GM23338 (cell line): ENCODE measurements around the gene C1orf115. TPM values are rescaled to one million over a fixed set of nuclear protein-coding genes. Genes with fewer than 3 reads are reported as not detected.
"Not testable (repeated sequence)": the region's sequence is repeated elsewhere in the genome, so short reads cannot be mapped to it uniquely, and the experiment has no call there.

Experiments used
- ATAC-seq: fragments of 200-7000 bp; cut with Tn5 transposase; 3 replicates; pipeline ENCODE4 v1.9.1; 2020
- DNase-seq: peaks from one replicate; pipeline ENCODE4 v3.0.0-alpha.2; 2015; ENCODE audit warnings: low spot score
- H2AFZ ChIP-seq: fragments of 200-600 bp; sonication (generic); 2 replicates; pipeline ENCODE4 v1.8.0; 2016; ENCODE audit warnings: antibody characterized with exemption, mild to moderate bottlenecking, moderate library complexity
- H3F3A ChIP-seq: fragments of 200-600 bp; sonication (generic); replicated peaks from 2 replicates; pipeline ENCODE4 v1.8.0; 2017; ENCODE audit warnings: antibody characterized with exemption, mixed run types, low read depth
- H3K27ac ChIP-seq: fragments of 200-600 bp; sonication (generic); 2 replicates; pipeline ENCODE4 v1.6.1; 2016; ENCODE audit warnings: low read depth
- H3K27me3 ChIP-seq: fragments of 200-600 bp; sonication (generic); 2 replicates; pipeline ENCODE4 v1.8.0; 2016; ENCODE audit warnings: mild to moderate bottlenecking, mixed run types, moderate library complexity; ENCODE audit not compliant: insufficient read depth
- H3K36me3 ChIP-seq: fragments of 200-600 bp; sonication (generic); 2 replicates; pipeline ENCODE4 v1.8.0; 2016; ENCODE audit warnings: mild to moderate bottlenecking; ENCODE audit not compliant: insufficient read depth
- H3K4me1 ChIP-seq: fragments of 200-600 bp; sonication (generic); 2 replicates; pipeline ENCODE4 v1.8.0; 2016; ENCODE audit warnings: mild to moderate bottlenecking, moderate library complexity; ENCODE audit not compliant: insufficient read depth
- H3K4me2 ChIP-seq: fragments of 200-600 bp; sonication (generic); 2 replicates; pipeline ENCODE4 v1.7.1; 2017; ENCODE audit warnings: mixed run types
- H3K4me3 ChIP-seq: fragments of 200-600 bp; sonication (generic); 2 replicates; pipeline ENCODE4 v1.6.1; 2016; ENCODE audit warnings: mixed run types
- H3K79me2 ChIP-seq: fragments of 200-600 bp; sonication (generic); replicated peaks from 2 replicates; pipeline ENCODE4 v1.8.0; 2017; ENCODE audit warnings: mild to moderate bottlenecking; ENCODE audit not compliant: insufficient read depth
- H3K9me2 ChIP-seq: fragments of 200-600 bp; sonication (generic); 2 replicates; pipeline ENCODE4 v1.8.0; 2017; ENCODE audit not compliant: insufficient read depth
- H4K20me1 ChIP-seq: fragments of 200-600 bp; sonication (generic); replicated peaks from 2 replicates; pipeline ENCODE4 v1.8.0; 2017; ENCODE audit warnings: mild to moderate bottlenecking; ENCODE audit not compliant: insufficient read depth
- H3K27ac Mint-ChIP-seq: 2 replicates; pipeline ENCODE4 v1.8.0; 2020; ENCODE audit warnings: inconsistent platforms, mild to moderate bottlenecking, moderate library complexity, mixed read lengths
- H3K27me3 Mint-ChIP-seq: 3 replicates; pipeline ENCODE4 v1.8.0; 2022; ENCODE audit warnings: low read depth, mild to moderate bottlenecking, moderate library complexity, mixed read lengths, inconsistent platforms; ENCODE audit not compliant: insufficient read depth, poor library complexity
- H3K36me3 Mint-ChIP-seq: 3 replicates; pipeline ENCODE4 v1.8.0; 2021; ENCODE audit warnings: low read depth, mild to moderate bottlenecking, inconsistent platforms, moderate library complexity, mixed read lengths
- H3K4me1 Mint-ChIP-seq: 3 replicates; pipeline ENCODE4 v1.8.0; 2020; ENCODE audit warnings: mild to moderate bottlenecking, inconsistent platforms, mixed read lengths
- H3K4me3 Mint-ChIP-seq: 3 replicates; pipeline ENCODE4 v1.8.0; 2021; ENCODE audit warnings: moderate library complexity, mild to moderate bottlenecking, inconsistent platforms, mixed read lengths
- H3K9me3 Mint-ChIP-seq: 3 replicates; pipeline ENCODE4 v1.8.0; 2020; ENCODE audit warnings: moderate library complexity, mild to moderate bottlenecking, inconsistent platforms, mixed read lengths
- EZH2 ChIP-seq: fragments of 200-600 bp; sonication (generic); IDR thresholded peaks from one replicate; pipeline ENCODE4 v1.8.0; 2017; ENCODE audit warnings: antibody characterized with exemption, mild to moderate bottlenecking, low read depth; ENCODE audit not compliant: unreplicated experiment
- EZH2phosphoT487 ChIP-seq: fragments of 200-600 bp; sonication (generic); IDR thresholded peaks from one replicate; pipeline ENCODE4 v1.8.1; 2018; ENCODE audit warnings: antibody characterized with exemption; ENCODE audit not compliant: unreplicated experiment
- JUNB ChIP-seq: IDR thresholded peaks from one replicate; pipeline ENCODE4 v1.6.1; 2016; ENCODE audit warnings: antibody characterized with exemption; ENCODE audit not compliant: unreplicated experiment
- NANOG ChIP-seq: IDR thresholded peaks from 2 replicates; pipeline ENCODE4 v1.6.1; 2016; ENCODE audit warnings: antibody characterized with exemption, borderline replicate concordance
- polyA plus RNA-seq: library from polyadenylated mRNA; unstranded; fragments of >200 nt; fragmentation: Nextera tagmentation; extraction: Ambion mirVana; gene quantifications from 2 replicates; pipeline ENCODE4 v1.2.1, GENCODE V29; 2016
- total RNA-seq: library from RNA; depleted of rRNA; stranded (reverse); fragments of >200 nt; shearing (Covaris generic); gene quantifications from 2 replicates; pipeline ENCODE4 v1.2.3, GENCODE V29; 2014
- TF ChIP-seq, protein P1 (sequence below): fragments of 250-450 bp; sonication (Bioruptor Pico); IDR thresholded peaks from 2 replicates; pipeline ENCODE4 v1.5.0; 2020; ENCODE audit warnings: mild to moderate bottlenecking, moderate library complexity

Gene C1orf115
- total and polyA plus RNA-seq, 2 experiments from 2014 or later = 2.5 to 6.0 TPM

DNA sequence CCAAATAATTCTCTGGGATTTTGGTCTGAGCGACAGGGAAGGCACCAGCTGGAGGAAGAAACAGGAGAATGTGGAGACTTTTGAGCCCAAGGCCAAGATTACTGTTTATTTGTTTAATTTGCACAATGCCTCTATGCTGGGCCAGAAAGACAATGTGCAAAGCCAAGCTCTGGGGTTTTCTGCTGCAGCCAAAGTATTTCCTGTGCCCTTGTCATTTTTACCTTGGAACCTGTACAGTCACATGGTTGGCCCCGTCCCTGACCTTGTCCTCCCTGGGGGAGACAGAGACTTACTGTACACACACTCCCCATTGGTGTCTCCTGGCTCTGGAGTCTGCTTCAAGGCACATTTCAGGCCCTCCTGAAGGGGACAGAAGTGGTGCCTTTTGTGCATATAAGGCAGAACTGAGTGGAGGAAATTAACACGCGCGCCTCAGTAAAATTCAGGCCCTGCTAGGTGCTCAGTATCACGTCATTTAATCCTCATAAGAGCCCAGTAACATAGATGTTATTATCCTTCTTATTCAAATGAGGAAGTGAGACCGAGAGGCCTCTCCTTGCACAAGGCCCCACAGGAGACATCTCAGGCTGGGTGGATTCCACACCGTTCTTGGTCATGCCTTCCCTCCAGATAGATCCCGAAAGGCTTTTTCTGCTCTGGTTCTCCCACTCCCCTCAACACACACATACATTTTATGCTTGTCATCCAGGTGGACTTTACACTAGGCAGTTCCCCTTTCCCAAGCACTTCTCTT is 21.1 kb downstream of the C1orf115 start:
- DNase-seq (no peak), ATAC-seq (no peak)
- Mint-ChIP-seq H3K27ac (no peak overlapping the region), H3K36me3 (peaks cover 8% of the 10 kb centered on the region; the same call in 1 of the 3 replicates), H3K9me3 (peaks cover 21% of the 10 kb centered on the region), H3K4me3 (no peak overlapping the region), H3K4me1 (peaks cover 6% of the 10 kb centered on the region), H3K27me3 (no peaks in the 10 kb centered on the region)
- Histone ChIP-seq H3K9me2 (0 out of 2 replicates have a peak, but pooled peaks cover 7% of the 10 kb centered on the region), H2AFZ (peak overlapping the region; percentile 14; the same call in 1 of the 2 replicates), H4K20me1 (no peaks in the 10 kb centered on the region), H3K4me1 (no peaks in the 10 kb centered on the region), H3K79me2 (no peaks in the 10 kb centered on the region), H3K36me3 (peaks cover 8% of the 10 kb centered on the region; the same call in 1 of the 2 replicates), H3K27me3 (no peaks in the 10 kb centered on the region), H3K4me2 (no peak overlapping the region), H3F3A (no peaks in the 10 kb centered on the region), H3K4me3 (no peak overlapping the region), H3K27ac (no peak overlapping the region)
- no peak for TF ChIP-seq NANOG

DNA sequence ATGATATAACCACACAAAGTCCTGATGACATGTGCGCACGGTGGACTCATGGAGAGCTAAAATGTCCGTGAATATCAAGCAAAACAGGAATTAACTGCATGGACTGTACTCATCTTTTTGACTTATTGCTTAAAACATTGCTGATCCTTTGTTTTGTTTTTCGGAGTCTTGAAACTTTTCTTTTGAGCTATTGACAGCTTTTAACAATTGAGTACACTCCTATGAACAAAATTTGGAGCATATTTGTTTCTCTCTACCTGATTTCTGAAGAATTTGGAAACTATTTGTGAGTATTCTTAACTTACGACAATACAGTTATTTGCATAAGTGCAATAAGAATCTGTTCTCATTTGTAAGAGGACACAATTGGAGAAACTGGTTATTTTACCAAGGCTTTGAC is 25.8 kb downstream of the C1orf115 start:
- not testable (repeated sequence) for H2AFZ ChIP-seq, DNase-seq, H3K36me3 ChIP-seq, ATAC-seq, H3F3A ChIP-seq, H3K27ac ChIP-seq, H3K4me2 ChIP-seq, H3K4me1 ChIP-seq, H3K4me1 Mint-ChIP-seq, H3K27me3 ChIP-seq, H3K79me2 ChIP-seq, H4K20me1 ChIP-seq, H3K9me2 ChIP-seq, H3K27ac Mint-ChIP-seq, H3K4me3 ChIP-seq, H3K27me3 Mint-ChIP-seq, H3K4me3 Mint-ChIP-seq
- H3K9me3 Mint-ChIP-seq = peaks cover 33% of the 10 kb centered on the region
- H3K36me3 Mint-ChIP-seq = peaks cover 12% of the 10 kb centered on the region; the same call in 2 of the 3 replicates

DNA sequence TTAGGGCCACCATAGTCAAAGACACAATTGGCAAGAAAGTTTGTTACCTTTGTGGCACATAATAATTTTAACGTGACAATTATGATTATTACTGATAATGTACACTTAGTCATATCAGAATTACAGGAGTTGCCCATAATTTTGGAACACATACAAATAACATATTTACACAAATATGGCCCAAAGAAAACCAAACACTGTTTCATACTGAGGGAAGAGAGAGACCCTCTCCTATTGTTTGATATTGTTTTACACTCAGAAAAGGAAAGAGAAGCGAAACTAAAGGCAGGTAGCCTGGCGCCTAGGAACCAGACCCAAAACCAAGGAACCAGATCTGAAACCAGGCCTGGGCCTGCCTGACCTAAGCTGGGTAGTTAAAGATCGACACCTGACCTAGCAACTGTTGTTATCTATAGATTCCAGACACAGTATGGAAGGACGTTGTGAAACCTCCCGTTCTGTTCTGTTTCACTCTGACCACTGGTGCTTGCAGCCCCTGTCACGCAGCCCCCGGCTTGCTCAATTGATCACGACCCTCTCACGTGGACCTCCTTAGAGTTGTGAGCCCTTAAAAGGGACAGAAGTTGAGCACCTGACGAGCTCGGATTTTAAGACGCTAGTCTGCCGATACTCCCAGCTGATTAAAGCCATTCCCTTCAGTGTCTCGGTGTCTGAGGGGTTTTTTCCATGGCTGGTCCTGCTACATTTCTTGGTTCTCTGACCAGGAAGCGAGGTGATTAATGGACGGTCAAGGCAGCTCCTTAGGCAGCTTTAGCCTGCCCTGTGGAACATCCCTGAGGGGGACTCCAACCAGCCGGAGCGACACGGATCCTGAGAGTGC is 27.9 kb downstream of the C1orf115 start:
- peaks cover 33% of the 10 kb centered on the region for H3K9me3 Mint-ChIP-seq
- H3K27me3 Mint-ChIP-seq = peaks cover 5% of the 10 kb centered on the region
- H3K27ac Mint-ChIP-seq = no peak overlapping the region
- Histone ChIP-seq H3K27me3 (no peaks in the 10 kb centered on the region), H4K20me1 (no peaks in the 10 kb centered on the region), H3K79me2 (no peaks in the 10 kb centered on the region), H3K4me2 (no peak overlapping the region), H3F3A (no peaks in the 10 kb centered on the region), H3K4me1 (no peaks in the 10 kb centered on the region), H2AFZ (no peak overlapping the region), H3K36me3 (peaks cover 8% of the 10 kb centered on the region; the same call in 1 of the 2 replicates), H3K9me2 (0 out of 2 replicates have a peak, but pooled peaks cover 4% of the 10 kb centered on the region), H3K4me3 (no peak overlapping the region), H3K27ac (no peak overlapping the region)
- no peak overlapping the region for H3K4me3 Mint-ChIP-seq
- peaks cover 12% of the 10 kb centered on the region; the same call in 2 of the 3 replicates for H3K36me3 Mint-ChIP-seq
- no peak for ATAC-seq
- no peak for DNase-seq
- no peaks in the 10 kb centered on the region for H3K4me1 Mint-ChIP-seq
- TF ChIP-seq, protein P1, sequence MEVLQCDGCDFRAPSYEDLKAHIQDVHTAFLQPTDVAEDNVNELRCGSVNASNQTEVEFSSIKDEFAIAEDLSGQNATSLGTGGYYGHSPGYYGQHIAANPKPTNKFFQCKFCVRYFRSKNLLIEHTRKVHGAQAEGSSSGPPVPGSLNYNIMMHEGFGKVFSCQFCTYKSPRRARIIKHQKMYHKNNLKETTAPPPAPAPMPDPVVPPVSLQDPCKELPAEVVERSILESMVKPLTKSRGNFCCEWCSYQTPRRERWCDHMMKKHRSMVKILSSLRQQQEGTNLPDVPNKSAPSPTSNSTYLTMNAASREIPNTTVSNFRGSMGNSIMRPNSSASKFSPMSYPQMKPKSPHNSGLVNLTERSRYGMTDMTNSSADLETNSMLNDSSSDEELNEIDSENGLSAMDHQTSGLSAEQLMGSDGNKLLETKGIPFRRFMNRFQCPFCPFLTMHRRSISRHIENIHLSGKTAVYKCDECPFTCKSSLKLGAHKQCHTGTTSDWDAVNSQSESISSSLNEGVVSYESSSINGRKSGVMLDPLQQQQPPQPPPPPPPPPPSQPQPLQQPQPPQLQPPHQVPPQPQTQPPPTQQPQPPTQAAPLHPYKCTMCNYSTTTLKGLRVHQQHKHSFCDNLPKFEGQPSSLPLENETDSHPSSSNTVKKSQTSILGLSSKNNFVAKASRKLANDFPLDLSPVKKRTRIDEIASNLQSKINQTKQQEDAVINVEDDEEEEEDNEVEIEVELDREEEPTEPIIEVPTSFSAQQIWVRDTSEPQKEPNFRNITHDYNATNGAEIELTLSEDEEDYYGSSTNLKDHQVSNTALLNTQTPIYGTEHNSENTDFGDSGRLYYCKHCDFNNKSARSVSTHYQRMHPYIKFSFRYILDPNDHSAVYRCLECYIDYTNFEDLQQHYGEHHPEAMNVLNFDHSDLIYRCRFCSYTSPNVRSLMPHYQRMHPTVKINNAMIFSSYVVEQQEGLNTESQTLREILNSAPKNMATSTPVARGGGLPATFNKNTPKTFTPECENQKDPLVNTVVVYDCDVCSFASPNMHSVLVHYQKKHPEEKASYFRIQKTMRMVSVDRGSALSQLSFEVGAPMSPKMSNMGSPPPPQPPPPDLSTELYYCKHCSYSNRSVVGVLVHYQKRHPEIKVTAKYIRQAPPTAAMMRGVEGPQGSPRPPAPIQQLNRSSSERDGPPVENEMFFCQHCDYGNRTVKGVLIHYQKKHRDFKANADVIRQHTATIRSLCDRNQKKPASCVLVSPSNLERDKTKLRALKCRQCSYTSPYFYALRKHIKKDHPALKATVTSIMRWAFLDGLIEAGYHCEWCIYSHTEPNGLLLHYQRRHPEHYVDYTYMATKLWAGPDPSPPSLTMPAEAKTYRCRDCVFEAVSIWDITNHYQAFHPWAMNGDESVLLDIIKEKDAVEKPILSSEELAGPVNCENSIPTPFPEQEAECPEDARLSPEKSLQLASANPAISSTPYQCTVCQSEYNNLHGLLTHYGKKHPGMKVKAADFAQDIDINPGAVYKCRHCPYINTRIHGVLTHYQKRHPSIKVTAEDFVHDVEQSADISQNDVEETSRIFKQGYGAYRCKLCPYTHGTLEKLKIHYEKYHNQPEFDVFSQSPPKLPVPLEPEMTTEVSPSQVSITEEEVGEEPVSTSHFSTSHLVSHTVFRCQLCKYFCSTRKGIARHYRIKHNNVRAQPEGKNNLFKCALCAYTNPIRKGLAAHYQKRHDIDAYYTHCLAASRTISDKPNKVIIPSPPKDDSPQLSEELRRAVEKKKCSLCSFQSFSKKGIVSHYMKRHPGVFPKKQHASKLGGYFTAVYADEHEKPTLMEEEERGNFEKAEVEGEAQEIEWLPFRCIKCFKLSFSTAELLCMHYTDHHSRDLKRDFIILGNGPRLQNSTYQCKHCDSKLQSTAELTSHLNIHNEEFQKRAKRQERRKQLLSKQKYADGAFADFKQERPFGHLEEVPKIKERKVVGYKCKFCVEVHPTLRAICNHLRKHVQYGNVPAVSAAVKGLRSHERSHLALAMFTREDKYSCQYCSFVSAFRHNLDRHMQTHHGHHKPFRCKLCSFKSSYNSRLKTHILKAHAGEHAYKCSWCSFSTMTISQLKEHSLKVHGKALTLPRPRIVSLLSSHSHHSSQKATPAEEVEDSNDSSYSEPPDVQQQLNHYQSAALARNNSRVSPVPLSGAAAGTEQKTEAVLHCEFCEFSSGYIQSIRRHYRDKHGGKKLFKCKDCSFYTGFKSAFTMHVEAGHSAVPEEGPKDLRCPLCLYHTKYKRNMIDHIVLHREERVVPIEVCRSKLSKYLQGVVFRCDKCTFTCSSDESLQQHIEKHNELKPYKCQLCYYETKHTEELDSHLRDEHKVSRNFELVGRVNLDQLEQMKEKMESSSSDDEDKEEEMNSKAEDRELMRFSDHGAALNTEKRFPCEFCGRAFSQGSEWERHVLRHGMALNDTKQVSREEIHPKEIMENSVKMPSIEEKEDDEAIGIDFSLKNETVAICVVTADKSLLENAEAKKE (CRISPR knock-in tag) = no peak
- TF ChIP-seq JUNB (no peak), EZH2 (no peak), EZH2phosphoT487 (no peak), NANOG (no peak)
